ENCODE data around the gene EFNA1. TPM values are rescaled to one million over a fixed set of nuclear protein-coding genes. Genes with fewer than 3 reads are reported as not detected.

The EFNA1 gene
- total RNA-seq, 1 experiment from 2014 or later = 34.5 TPM

DNA sequence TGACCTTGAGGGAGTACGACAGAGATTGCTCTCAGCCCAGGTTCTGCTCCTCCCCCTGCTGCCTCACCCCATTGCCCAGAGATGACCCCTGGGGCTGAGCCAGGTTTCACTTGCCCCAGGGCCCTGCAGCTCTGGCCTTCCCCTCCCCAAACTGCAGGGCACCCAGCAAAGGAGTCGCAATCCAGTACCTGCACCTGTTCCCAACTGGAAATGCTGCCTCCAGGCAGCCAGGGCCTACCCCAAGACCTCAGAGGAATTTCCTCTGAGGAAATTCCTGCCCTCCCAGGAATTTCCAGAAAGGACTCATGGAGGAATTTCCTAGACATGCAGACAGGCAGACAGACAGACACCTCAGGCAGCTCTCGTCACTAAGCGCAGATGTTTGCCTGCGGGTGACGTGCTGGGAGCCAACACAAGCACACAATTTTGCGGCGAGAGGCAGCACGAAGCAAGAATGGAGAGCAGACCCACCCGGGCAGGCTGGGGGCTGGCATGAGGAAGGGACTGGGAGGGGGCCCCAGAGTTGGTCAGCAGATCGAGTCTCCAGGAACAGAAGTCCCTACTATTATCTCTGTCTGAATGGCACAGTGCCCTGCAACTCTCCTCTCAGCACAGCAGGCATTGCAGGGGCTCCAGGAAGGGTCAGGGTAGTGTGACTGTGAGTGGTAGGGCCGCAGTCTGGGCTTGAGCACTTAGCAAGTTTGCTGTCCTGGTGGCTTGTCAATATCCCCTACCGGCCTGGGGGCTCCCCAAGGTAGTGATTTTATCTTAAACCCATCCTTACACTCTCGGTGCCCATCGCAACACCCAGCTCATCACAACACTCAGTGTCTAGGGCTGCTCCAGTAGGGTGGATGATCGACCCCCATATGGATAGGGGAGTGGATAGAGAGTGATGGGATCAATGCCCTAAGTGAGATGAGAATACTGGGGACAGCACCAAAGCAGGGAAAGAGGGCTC, 2.9 kb upstream of the EFNA1 start:
- DNase-seq (ENCODE audit: low read depth) = peak; percentile 88

GRCh38 chr1:155125511-155125945, 2.1 kb upstream of the EFNA1 start:
- no peak for DNase-seq (ENCODE audit: low read depth)

DNA sequence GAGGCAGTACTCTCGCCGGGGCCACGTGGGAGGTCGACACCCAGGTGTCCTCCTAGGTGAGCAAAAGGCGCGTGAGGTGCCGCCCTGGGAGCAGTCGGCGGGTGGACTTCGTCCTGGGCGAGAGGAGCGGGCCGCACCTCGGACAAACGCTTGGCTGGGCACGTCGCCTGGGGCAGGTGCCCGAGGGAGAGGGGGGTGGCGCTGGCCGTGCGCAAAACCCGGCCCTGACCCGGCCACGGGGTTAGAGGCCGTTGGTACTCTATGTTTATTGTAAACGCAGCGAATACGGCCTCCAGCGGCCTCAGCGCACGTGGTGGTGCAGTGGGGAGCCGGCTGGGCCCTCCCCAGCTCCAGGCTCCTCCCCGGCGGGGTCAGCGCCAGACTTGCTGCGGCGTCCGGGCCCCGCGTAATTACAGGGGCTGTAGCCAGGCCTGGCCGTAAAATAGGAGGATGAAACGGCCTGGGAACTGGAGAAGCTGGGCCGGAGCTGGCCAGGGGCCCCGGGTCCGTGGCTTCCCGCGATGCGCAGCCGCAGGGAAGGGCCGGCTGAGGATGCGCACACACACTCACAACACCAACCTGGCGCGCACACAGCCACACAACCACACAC, 1.6 kb upstream of the EFNA1 start:
- peak; percentile 49 for DNase-seq (ENCODE audit: low read depth)

DNA sequence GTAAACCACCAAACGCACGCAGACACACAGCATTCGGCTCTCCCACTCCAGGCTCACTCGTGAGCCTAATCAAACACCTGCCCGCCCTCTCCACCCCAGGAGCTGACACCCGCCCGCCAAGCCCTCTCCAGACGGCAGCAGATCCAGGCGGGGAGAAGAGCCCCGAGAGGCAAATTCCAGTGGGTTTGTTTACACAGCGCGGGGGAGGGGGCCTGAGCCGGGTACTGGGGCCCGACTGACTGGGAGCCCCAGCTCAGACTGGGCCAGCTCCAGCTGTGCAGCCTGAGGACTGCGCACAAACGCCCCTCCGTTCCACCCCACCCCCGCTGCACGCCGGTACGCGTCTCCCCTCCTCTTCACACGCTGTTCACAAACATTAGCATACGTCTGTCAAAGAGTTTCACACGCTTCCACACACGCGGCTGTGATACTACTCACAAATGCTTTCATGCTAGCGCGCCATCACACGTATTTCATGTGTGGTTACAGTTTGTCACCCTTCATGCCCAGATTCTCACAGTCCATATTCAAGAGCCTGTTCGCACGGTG, 1.0 kb upstream of the EFNA1 start:
- DNase-seq (ENCODE audit: low read depth) = peak; percentile 70

- no peak for DNase-seq (ENCODE audit: low read depth)
Observed at GRCh38 chr1:155127967-155128754, 485 bp downstream of the EFNA1 start.

GRCh38 chr1:155128755-155129473, 1.2 kb downstream of the EFNA1 start:
- DNase-seq (ENCODE audit: low read depth) = peak; percentile 59

- no peak for DNase-seq (ENCODE audit: low read depth)
Observed at GRCh38 chr1:155130272-155131006, 2.8 kb downstream of the EFNA1 start.

- no peak for DNase-seq (ENCODE audit: low read depth)
Observed at GRCh38 chr1:155131285-155131684, 3.6 kb downstream of the EFNA1 start.

GRCh38 chr1:155131856-155132255, 4.2 kb downstream of the EFNA1 start:
- no peak for DNase-seq (ENCODE audit: low read depth)

DNA sequence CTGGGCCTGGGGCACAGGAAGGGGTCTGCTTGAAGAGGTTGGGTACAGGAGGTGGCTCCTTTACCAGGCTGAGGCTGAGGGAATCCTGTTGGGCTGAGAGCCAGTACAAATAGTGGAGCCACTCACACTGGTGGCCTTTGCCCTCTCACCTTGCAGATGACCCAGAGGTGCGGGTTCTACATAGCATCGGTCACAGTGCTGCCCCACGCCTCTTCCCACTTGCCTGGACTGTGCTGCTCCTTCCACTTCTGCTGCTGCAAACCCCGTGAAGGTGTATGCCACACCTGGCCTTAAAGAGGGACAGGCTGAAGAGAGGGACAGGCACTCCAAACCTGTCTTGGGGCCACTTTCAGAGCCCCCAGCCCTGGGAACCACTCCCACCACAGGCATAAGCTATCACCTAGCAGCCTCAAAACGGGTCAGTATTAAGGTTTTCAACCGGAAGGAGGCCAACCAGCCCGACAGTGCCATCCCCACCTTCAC, 6.2 kb downstream of the EFNA1 start:
- no peak for DNase-seq (ENCODE audit: low read depth)

DNA sequence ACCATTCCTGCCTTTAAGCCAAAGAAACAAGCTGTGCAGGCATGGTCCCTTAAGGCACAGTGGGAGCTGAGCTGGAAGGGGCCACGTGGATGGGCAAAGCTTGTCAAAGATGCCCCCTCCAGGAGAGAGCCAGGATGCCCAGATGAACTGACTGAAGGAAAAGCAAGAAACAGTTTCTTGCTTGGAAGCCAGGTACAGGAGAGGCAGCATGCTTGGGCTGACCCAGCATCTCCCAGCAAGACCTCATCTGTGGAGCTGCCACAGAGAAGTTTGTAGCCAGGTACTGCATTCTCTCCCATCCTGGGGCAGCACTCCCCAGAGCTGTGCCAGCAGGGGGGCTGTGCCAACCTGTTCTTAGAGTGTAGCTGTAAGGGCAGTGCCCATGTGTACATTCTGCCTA, 6.6 kb downstream of the EFNA1 start:
- DNase-seq (ENCODE audit: low read depth) = no peak

- peak; percentile 99 for DNase-seq (ENCODE audit: low read depth)
Observed at GRCh38 chr1:155134880-155135414, 7.3 kb downstream of the EFNA1 start.

DNA sequence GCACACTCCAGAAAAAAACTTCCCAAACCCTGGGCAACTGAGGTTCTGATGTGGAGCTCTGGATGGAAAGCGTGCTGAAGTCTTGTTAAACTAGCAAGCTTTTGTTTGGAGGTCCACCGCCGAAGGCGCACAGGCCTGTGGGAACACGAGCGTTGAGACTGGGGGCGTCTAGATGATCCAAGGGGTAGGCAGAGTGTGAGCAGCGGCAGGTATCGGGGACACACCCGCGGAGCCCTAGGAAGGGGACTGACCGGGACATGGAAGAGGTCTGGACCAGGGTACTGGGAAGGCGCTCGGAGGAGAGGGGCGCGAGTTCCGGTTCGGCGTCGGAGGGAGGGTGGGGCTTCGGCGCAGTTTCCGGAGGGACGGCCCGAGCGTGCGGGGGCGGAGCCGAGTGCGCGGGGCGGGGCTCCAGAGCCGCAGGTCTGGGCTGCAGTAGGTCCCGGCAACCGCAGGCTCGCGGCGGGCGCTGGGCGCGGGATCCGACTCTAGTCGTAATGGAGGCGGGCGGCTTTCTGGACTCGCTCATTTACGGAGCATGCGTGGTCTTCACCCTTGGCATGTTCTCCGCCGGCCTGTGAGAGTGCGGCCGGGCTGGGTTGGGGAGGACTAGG, 7.8 kb downstream of the EFNA1 start, which contains the start of gene SLC50A1:
Gene SLC50A1 (plus strand): TSS at position 438 of the 614 bp plus-strand sequence. CDS start 60 bp downstream, at position 498.
- peak; percentile 98 for DNase-seq (ENCODE audit: low read depth)

- DNase-seq (ENCODE audit: low read depth) = no peak
Observed at GRCh38 chr1:155136748-155137147, 9.1 kb downstream of the EFNA1 start.

GRCh38 chr1:155137154-155137949, 9.7 kb downstream of the EFNA1 start:
- DNase-seq (ENCODE audit: low read depth) = no peak

DNA sequence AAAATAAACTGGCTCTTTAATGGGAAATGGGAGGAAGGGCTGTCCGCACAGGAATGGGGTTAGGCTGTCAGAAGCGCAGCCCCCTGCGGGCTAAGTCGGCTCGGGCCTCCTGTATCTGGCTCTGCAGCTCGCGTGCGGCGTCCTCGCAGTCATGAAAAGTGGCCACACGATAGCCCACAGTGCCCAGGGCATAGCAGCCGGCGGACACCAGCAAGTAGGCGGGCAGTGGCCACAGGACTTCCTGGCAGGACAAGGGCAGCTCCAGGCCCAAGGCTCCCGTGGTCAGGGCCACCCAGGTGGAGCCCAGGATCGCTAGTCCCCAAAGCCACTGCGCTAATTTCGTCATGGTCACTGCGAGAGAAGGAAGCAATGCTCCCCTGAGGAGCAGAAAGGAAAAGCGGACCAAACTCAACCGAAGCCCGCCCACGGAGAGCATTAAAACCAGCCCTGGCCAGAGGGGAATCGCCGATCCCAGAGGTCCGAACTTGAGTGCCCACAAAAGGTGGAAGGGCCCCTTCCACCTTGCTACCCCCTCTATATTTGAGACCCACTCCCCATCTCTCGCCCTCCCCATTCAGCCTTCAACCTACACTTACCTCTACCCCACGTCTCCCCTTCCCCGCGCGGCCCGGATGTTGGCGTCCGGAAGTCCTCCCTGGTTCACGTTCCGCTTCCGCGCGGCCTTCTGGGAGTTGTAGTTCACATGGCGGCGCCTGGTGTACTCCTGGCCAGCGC, 12.4 kb downstream of the EFNA1 start, which contains the start of gene DPM3:
Gene DPM3 (minus strand): TSS at position 637 of the 735 bp plus-strand sequence. CDS start 291 bp downstream, at position 346.
- peak; percentile 89 for DNase-seq (ENCODE audit: low read depth)

DNA sequence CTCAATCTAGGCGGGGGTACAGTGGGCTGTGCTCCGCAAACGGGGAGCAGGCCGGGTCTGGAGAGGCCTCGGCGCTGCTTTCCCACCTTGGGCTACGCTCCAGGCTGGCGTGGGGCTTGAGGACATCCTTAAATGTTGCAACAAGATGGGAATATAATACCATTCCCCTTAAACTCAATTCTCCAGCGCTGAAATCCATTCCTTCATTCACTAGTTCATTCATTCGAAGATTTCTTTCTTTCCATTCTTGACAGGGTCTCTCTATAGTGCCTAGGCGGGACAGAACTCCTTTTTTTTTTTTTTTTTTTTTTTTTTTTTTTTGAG, 12.9 kb downstream of the EFNA1 start:
- no peak for DNase-seq (ENCODE audit: low read depth)

DNA sequence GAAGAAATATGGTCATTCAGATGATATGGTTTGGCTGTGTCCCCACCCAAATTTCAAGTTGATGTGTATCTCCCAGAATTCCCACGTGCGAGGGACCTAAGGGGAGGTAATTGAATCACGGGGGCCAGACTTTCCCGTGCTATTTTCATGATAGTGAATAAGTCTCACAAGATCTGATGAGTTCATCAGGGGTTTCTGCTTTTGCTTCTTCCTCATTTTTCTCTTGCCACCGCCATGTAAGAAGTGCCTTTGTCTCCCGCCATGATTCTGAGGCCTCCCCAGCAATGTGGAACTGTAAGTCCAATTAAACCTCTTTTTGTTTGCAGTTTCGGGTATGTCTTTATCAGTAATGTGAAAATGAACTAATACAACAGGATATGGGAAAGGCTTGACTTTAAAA, 14.1 kb downstream of the EFNA1 start:
- no peak for DNase-seq (ENCODE audit: low read depth)
